WTC11 (cell line): Measurements from ENCODE around the gene KLHL35. TPM values are rescaled to one million over a fixed set of nuclear protein-coding genes. Genes with fewer than 3 reads are reported as not detected.

Source experiments
- ATAC-seq: fragments of 200-7000 bp; cut with Tn5 transposase; 2 replicates; pipeline ENCODE4 v1.10.0; 2021; ENCODE audit warnings: mild to moderate bottlenecking, moderate library complexity
- CTCF ChIA-PET: fragments of 300-600 bp; sonication (Branson Sonifier 250); formaldehyde crosslinking; loops from one replicate; lab custom pipeline; 2021; ENCODE audit warnings: antibody characterized with exemption; lab: Charles Lee
- POLR2A ChIA-PET: fragments of 350-600 bp; sonication (Branson Sonifier 250); formaldehyde crosslinking; loops from one replicate; lab custom pipeline; 2021; ENCODE audit warnings: antibody characterized with exemption; lab: Charles Lee
- DNase-seq: peaks from one replicate; pipeline ENCODE4 v3.0.0; 2021; ENCODE audit warnings: low spot score
- H3K27ac Mint-ChIP-seq: 2 replicates; pipeline ENCODE4 v1.8.0; 2021; ENCODE audit warnings: mixed read lengths
- H3K27me3 Mint-ChIP-seq: 2 replicates; pipeline ENCODE4 v1.8.0; 2021; ENCODE audit warnings: low read depth, mild to moderate bottlenecking, moderate library complexity, mixed read lengths
- H3K36me3 Mint-ChIP-seq: 2 replicates; pipeline ENCODE4 v1.8.0; 2021; ENCODE audit warnings: mixed read lengths
- H3K4me1 Mint-ChIP-seq: 2 replicates; pipeline ENCODE4 v1.8.0; 2022; ENCODE audit warnings: mixed read lengths
- H3K4me3 Mint-ChIP-seq: 2 replicates; pipeline ENCODE4 v1.8.0; 2021; ENCODE audit warnings: mild to moderate bottlenecking, moderate library complexity, mixed read lengths
- H3K9me3 Mint-ChIP-seq: 2 replicates; pipeline ENCODE4 v1.8.0; 2021; ENCODE audit warnings: mixed read lengths
- FOXP4 ChIP-seq: sonication (generic); formaldehyde crosslinking; IDR thresholded peaks from 2 replicates; pipeline ENCODE4 v1.8.0; 2022; ENCODE audit warnings: mild to moderate bottlenecking, missing genetic modification reagents
- GTF2I ChIP-seq: fragments of 250-450 bp; sonication (Bioruptor Pico); conservative IDR thresholded peaks from 2 replicates; pipeline ENCODE4 v1.4.0; 2021; ENCODE audit warnings: mild to moderate bottlenecking
- HMGA2 ChIP-seq: fragments of 250-450 bp; sonication (Bioruptor Pico); IDR thresholded peaks from 2 replicates; pipeline ENCODE4 v1.4.0; 2021; ENCODE audit warnings: mild to moderate bottlenecking, moderate library complexity
- IRF1 ChIP-seq: sonication (generic); formaldehyde crosslinking; IDR thresholded peaks from 2 replicates; pipeline ENCODE4 v1.8.0; 2023; ENCODE audit warnings: missing genetic modification reagents
- NFYB ChIP-seq: sonication (generic); formaldehyde crosslinking; conservative IDR thresholded peaks from 2 replicates; pipeline ENCODE4 v1.8.0; 2022; ENCODE audit warnings: low read depth, missing genetic modification reagents
- NR1H2 ChIP-seq: sonication (generic); formaldehyde crosslinking; IDR thresholded peaks from 2 replicates; pipeline ENCODE4 v1.9.0; 2021; ENCODE audit warnings: mild to moderate bottlenecking, moderate library complexity, missing genetic modification reagents
- OVOL2 ChIP-seq: fragments of 250-450 bp; sonication (Bioruptor Pico); IDR thresholded peaks from 2 replicates; pipeline ENCODE4 v1.9.0; 2021; ENCODE audit warnings: mild to moderate bottlenecking, borderline replicate concordance
- PRRX2 ChIP-seq: fragments of 250-450 bp; sonication (Bioruptor Pico); IDR thresholded peaks from 2 replicates; pipeline ENCODE4 v1.8.0; 2021; ENCODE audit warnings: mild to moderate bottlenecking
- RORB ChIP-seq: fragments of 250-450 bp; sonication (Bioruptor Pico); IDR thresholded peaks from 2 replicates; pipeline ENCODE4 v1.9.0; 2021; ENCODE audit warnings: mild to moderate bottlenecking
- SP1 ChIP-seq: sonication (generic); formaldehyde crosslinking; conservative IDR thresholded peaks from 2 replicates; pipeline ENCODE4 v1.8.1; 2022; ENCODE audit warnings: missing genetic modification reagents
- TEAD1 ChIP-seq: sonication (generic); formaldehyde crosslinking; IDR thresholded peaks from 2 replicates; pipeline ENCODE4 v1.8.0; 2022; ENCODE audit warnings: mild to moderate bottlenecking, missing genetic modification reagents
- TEAD4 ChIP-seq: sonication (generic); formaldehyde crosslinking; IDR thresholded peaks from 2 replicates; pipeline ENCODE4 v1.8.0; 2022; ENCODE audit warnings: mild to moderate bottlenecking, missing genetic modification reagents
- USF2 ChIP-seq: sonication (generic); formaldehyde crosslinking; IDR thresholded peaks from 2 replicates; pipeline ENCODE4 v1.8.1; 2023; ENCODE audit warnings: mild to moderate bottlenecking, missing genetic modification reagents, moderate library complexity
- ZBTB21 ChIP-seq: sonication (generic); formaldehyde crosslinking; IDR thresholded peaks from 2 replicates; pipeline ENCODE4 v1.8.1; 2023; ENCODE audit warnings: mild to moderate bottlenecking, missing genetic modification reagents, borderline replicate concordance
- ZBTB43 ChIP-seq: sonication (generic); formaldehyde crosslinking; IDR thresholded peaks from 2 replicates; pipeline ENCODE4 v1.8.1; 2023; ENCODE audit warnings: mild to moderate bottlenecking, missing genetic modification reagents
- ZNF138 ChIP-seq: sonication (generic); formaldehyde crosslinking; conservative IDR thresholded peaks from 2 replicates; pipeline ENCODE4 v1.8.1; 2022; ENCODE audit warnings: mild to moderate bottlenecking, moderate library complexity, missing genetic modification reagents
- ZNF219 ChIP-seq: sonication (generic); formaldehyde crosslinking; IDR thresholded peaks from 2 replicates; pipeline ENCODE4 v1.8.0; 2023; ENCODE audit warnings: missing genetic modification reagents, mild to moderate bottlenecking, borderline replicate concordance
- total RNA-seq: library from RNA; stranded (reverse); gene quantifications from 3 replicates; pipeline ENCODE4 v1.2.3, GENCODE V29; 2021

KLHL35 gene
- total RNA-seq, 1 experiment from 2014 or later, result 0.22 TPM

- peaks cover 22% of the 10 kb centered on the region for H3K4me1 Mint-ChIP-seq
- TF ChIP-seq GTF2I (CRISPR knock-in tag) (peak; percentile 64), ZNF219 (CRISPR knock-in tag) (no peak), NFYB (CRISPR knock-in tag) (no peak), ZNF138 (CRISPR knock-in tag) (no peak), RORB (CRISPR knock-in tag) (no peak), FOXP4 (no peak)
- DNase-seq (peak; percentile 85), ATAC-seq (peak; percentile 92)
- POLR2A ChIA-PET, result no interaction called here
- CTCF ChIA-PET, result interaction anchor here (0.6 to 4.8 kb wide), 14 partner anchors 8 to 335 kb away, joined by 3 to 34 read pairs (median 4); partner anchors contain the start of genes GDPD5 and KLHL35
- H3K4me3 Mint-ChIP-seq, result peak overlapping the region; percentile 60
- peak overlapping the region; percentile 76; the same call in 1 of the 2 replicates for H3K27ac Mint-ChIP-seq
- H3K9me3 Mint-ChIP-seq, result no peaks in the 10 kb centered on the region
- no peaks in the 10 kb centered on the region for H3K36me3 Mint-ChIP-seq
- no peaks in the 10 kb centered on the region; the same call in 1 of the 2 replicates for H3K27me3 Mint-ChIP-seq
Measured at GRCh38 chr11:75474878-75475766, 42.1 kb upstream of the KLHL35 start.

- no peaks in the 10 kb centered on the region for H3K9me3 Mint-ChIP-seq
- ATAC-seq (no peak), DNase-seq (no peak)
- ChIA-PET CTCF (interaction anchor here (0.7 to 4.8 kb wide), 3 partner anchors 22 to 151 kb away, joined by 3 to 34 read pairs (median 4); no protein-coding TSS in a partner anchor), POLR2A (no interaction called here)
- no peak overlapping the region for H3K4me3 Mint-ChIP-seq
- no peak overlapping the region for H3K27ac Mint-ChIP-seq
- H3K36me3 Mint-ChIP-seq, result no peaks in the 10 kb centered on the region
- H3K4me1 Mint-ChIP-seq, result peaks cover 22% of the 10 kb centered on the region
- TF ChIP-seq USF2 (CRISPR knock-in tag) (no peak), ZBTB21 (CRISPR knock-in tag) (no peak), ZNF138 (CRISPR knock-in tag) (no peak), ZBTB43 (CRISPR knock-in tag) (no peak), TEAD4 (CRISPR knock-in tag) (no peak), PRRX2 (CRISPR knock-in tag) (no peak), IRF1 (CRISPR knock-in tag) (no peak), HMGA2 (CRISPR knock-in tag) (no peak), OVOL2 (CRISPR knock-in tag) (no peak), TEAD1 (CRISPR knock-in tag) (no peak), NFYB (CRISPR knock-in tag) (no peak), FOXP4 (no peak), NR1H2 (no peak), SP1 (CRISPR knock-in tag) (no peak)
- TF ChIP-seq, all 79 proteins: peak for 0
- H3K27me3 Mint-ChIP-seq, result no peaks in the 10 kb centered on the region; the same call in 1 of the 2 replicates
Measured at GRCh38 chr11:75474240-75474639, 41.2 kb upstream of the KLHL35 start.
